A549 (cell line): ENCODE data around the gene TDRD1. TPM values are rescaled to one million over a fixed set of nuclear protein-coding genes. Genes with fewer than 3 reads are reported as not detected.

Experiments used
- ATAC-seq, 2 experiments: fragments of 200-7000 bp in 1 of 2; fragments of >200 bp in 1 of 2; cut with Nextera tagmentation in 1 of 2; cut with Tn5 transposase in 1 of 2; 3 replicates each; pipeline versions ENCODE4 v1.8.0 to v1.9.1; 2018 to 2020; ENCODE audit warnings: mild to moderate bottlenecking in 1 of 2, moderate library complexity in 1 of 2
- CTCF ChIA-PET: fragments of 300-600 bp; sonication (Branson Sonifier 250); formaldehyde crosslinking; extraction: SDS; loops from one replicate; lab custom pipeline; 2021; ENCODE audit warnings: antibody characterized with exemption, inconsistent platforms; lab: Yijun Ruan, JAX
- POLR2A ChIA-PET: fragments of 350-600 bp; formaldehyde crosslinking; extraction: SDS; loops from one replicate; lab custom pipeline; 2021; ENCODE audit warnings: antibody characterized with exemption, inconsistent platforms; lab: Yijun Ruan, JAX
- DNase-seq, 2 experiments: peaks; one replicate each; pipeline versions ENCODE4 v3.0.0 to v3.0.0-alpha.2; 2011 to 2016; ENCODE audit warnings: low read depth in 1 of 2, low spot score in 1 of 2
- FAIRE-seq: peaks from 2 replicates; lab custom pipeline; 2011; peaks lifted over from hg19 to GRCh38; lab: Jason Lieb, UNC
- H3K27ac ChIP-seq, 2 experiments: fragments of >200 bp; sonication (Bioruptor Twin); formaldehyde crosslinking; 3 replicates each; pipeline ENCODE4 v1.5.1; 2016 to 2017
- H3K4me1 ChIP-seq: fragments of >200 bp; sonication (Bioruptor Twin); formaldehyde crosslinking; 3 replicates; pipeline ENCODE4 v1.6.1; 2016
- H3K4me2 ChIP-seq: fragments of >200 bp; sonication (Bioruptor Twin); formaldehyde crosslinking; 3 replicates; pipeline ENCODE4 v1.6.1; 2016
- H3K4me3 ChIP-seq: fragments of >200 bp; sonication (Bioruptor Twin); formaldehyde crosslinking; 3 replicates; pipeline ENCODE4 v1.5.1; 2016
- H3K9me3 ChIP-seq: fragments of >200 bp; sonication (Bioruptor Twin); formaldehyde crosslinking; 3 replicates; pipeline ENCODE4 v1.6.1; 2016
- BHLHE40 ChIP-seq: IDR thresholded peaks from 2 replicates; pipeline ENCODE4 v1.6.1; 2012; ENCODE audit warnings: low read depth, low read length, inconsistent platforms
- CBX2 ChIP-seq: fragments of 200-600 bp; sonication (generic); IDR thresholded peaks from 2 replicates; pipeline ENCODE4 v1.6.1; 2016; ENCODE audit warnings: low read depth, mild to moderate bottlenecking, borderline replicate concordance
- CHD4 ChIP-seq: fragments of 200-600 bp; sonication (generic); IDR thresholded peaks from 2 replicates; pipeline ENCODE4 v1.6.1; 2016; ENCODE audit warnings: antibody characterized with exemption, mild to moderate bottlenecking, borderline replicate concordance
- EHF ChIP-seq: fragments of 250-450 bp; sonication (Bioruptor Pico); IDR thresholded peaks from 2 replicates; pipeline ENCODE4 v1.5.0; 2020; ENCODE audit warnings: mild to moderate bottlenecking
- EP300 ChIP-seq, 2 experiments: fragments of >200 bp; sonication (Bioruptor Twin); formaldehyde crosslinking; IDR thresholded peaks; 2 replicates in 1 of 2; 3 replicates in 1 of 2; pipeline ENCODE4 v1.6.1; 2016 to 2017
- ESRRA ChIP-seq: fragments of 150-350 bp; IDR thresholded peaks from 2 replicates; pipeline ENCODE4 v1.6.1; 2014; ENCODE audit warnings: mild to moderate bottlenecking, low read length, borderline replicate concordance
- GATA3 ChIP-seq: IDR thresholded peaks from 2 replicates; pipeline ENCODE4 v1.6.1; 2012; ENCODE audit warnings: borderline replicate concordance
- HDAC2 ChIP-seq: fragments of 200-600 bp; sonication (generic); IDR thresholded peaks from 2 replicates; pipeline ENCODE4 v1.6.1; 2016
- HOXA7 ChIP-seq: fragments of 250-450 bp; sonication (Bioruptor Pico); IDR thresholded peaks from 2 replicates; pipeline ENCODE4 v1.5.0; 2020; ENCODE audit warnings: mild to moderate bottlenecking, moderate library complexity
- KDM1A ChIP-seq: fragments of 200-600 bp; sonication (generic); IDR thresholded peaks from 2 replicates; pipeline ENCODE4 v1.6.1; 2016; ENCODE audit warnings: low read depth, mild to moderate bottlenecking
- MAFK ChIP-seq: fragments of 450-650 bp; IDR thresholded peaks from 2 replicates; pipeline ENCODE4 v1.6.1; 2014; ENCODE audit not compliant: partially characterized antibody
- NFE2L2 ChIP-seq: fragments of 150-350 bp; conservative IDR thresholded peaks from 2 replicates; pipeline ENCODE4 v1.6.1; 2014; ENCODE audit warnings: low read length
- POLR2AphosphoS2 ChIP-seq: conservative IDR thresholded peaks from 2 replicates; pipeline ENCODE4 v1.6.1; 2012; ENCODE audit warnings: low read length, improper control_type of control experiment, inconsistent platforms
- RARB ChIP-seq: fragments of 250-450 bp; sonication (Bioruptor Pico); IDR thresholded peaks from 2 replicates; pipeline ENCODE4 v1.8.0; 2021; ENCODE audit warnings: mild to moderate bottlenecking, moderate library complexity
- RCOR1 ChIP-seq: fragments of 150-350 bp; IDR thresholded peaks from 2 replicates; pipeline ENCODE4 v1.6.1; 2014; ENCODE audit warnings: antibody characterized with exemption, low read length, low read depth
- RFX5 ChIP-seq: fragments of 450-650 bp; IDR thresholded peaks from 2 replicates; pipeline ENCODE4 v1.7.1; 2014; ENCODE audit warnings: antibody characterized with exemption, mild to moderate bottlenecking, moderate library complexity
- RNF2 ChIP-seq: fragments of 200-600 bp; sonication (generic); IDR thresholded peaks from 2 replicates; pipeline ENCODE4 v1.6.1; 2016; ENCODE audit warnings: low read depth, mild to moderate bottlenecking, antibody characterized with exemption, moderate library complexity, borderline replicate concordance
- SMC3 ChIP-seq: fragments of >200 bp; sonication (Bioruptor Twin); formaldehyde crosslinking; IDR thresholded peaks from 3 replicates; pipeline ENCODE4 v1.6.1; 2018; ENCODE audit warnings: inconsistent platforms
- ZFP36 ChIP-seq: fragments of 450-650 bp; IDR thresholded peaks from 2 replicates; pipeline ENCODE4 v1.6.1; 2014; ENCODE audit warnings: borderline replicate concordance; ENCODE audit not compliant: partially characterized antibody
- ZSCAN20 ChIP-seq: fragments of 250-450 bp; sonication (Bioruptor Pico); IDR thresholded peaks from 2 replicates; pipeline ENCODE4 v1.8.0; 2022; ENCODE audit warnings: mild to moderate bottlenecking, moderate library complexity
- WGBS: methylation state at CpG from one replicate; pipeline ENCODE4 v1.1.6; 2017; ENCODE audit errors: missing lambda C conversion rate; 5-methylcytosine and 5-hydroxymethylcytosine counted together
- polyA plus RNA-seq, 4 experiments: library from polyadenylated mRNA; depleted of rRNA in 3 of 4; stranded (reverse); fragments of >200 nt; fragmentation: RNase III in 1 of 4; extraction: RNeasy Plus Mini Kit Qiagen cat#74134 plus additional on column Dnase treatment in 1 of 4; gene quantifications; 2 replicates in 3 of 4; 3 replicates in 1 of 4; pipeline ENCODE4 v1.2.3, GENCODE V29; 2011 to 2017
- TF ChIP-seq, protein P1 (sequence below): IDR thresholded peaks from 2 replicates; pipeline ENCODE4 v1.6.1; 2012
- TF ChIP-seq, protein P2 (sequence below): IDR thresholded peaks from 2 replicates; pipeline ENCODE4 v1.6.1; 2012
- TF ChIP-seq, protein P3 (sequence below): fragments of 200-600 bp; sonication (generic); IDR thresholded peaks from 2 replicates; pipeline ENCODE4 v1.6.1; 2016; ENCODE audit warnings: antibody characterized with exemption, mild to moderate bottlenecking, moderate library complexity
- TF ChIP-seq, protein P4 (sequence below): fragments of >200 bp; sonication (Bioruptor Twin); formaldehyde crosslinking; IDR thresholded peaks from 3 replicates; pipeline ENCODE4 v1.6.1; 2016

The TDRD1 gene
- polyA plus RNA-seq, 2 of the 4 experiments (the other 2 are of a cell fraction): not detected

DNA sequence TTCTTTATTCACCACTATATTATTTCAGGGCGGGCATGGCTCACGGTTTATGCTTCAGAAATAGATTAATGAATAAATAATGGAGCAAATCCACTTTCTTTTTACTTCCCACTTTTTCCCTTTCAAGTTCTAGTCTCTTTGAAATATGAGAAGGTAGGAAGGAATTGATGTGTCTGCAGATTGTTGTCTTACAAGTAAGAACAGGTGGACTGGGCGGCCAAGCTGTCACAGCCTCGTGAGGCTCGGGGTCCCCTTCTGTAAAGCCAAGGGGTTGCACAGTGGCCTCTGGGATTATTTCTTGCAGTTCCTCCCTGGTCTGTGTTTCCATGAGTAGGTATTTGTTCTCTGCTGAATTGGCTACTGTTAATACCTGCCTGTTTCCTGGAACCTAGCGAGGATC, 71.1 kb downstream of the TDRD1 start:
- H3K9me3 ChIP-seq: no peaks in the 10 kb centered on the region
- no peak overlapping the region for H3K4me2 ChIP-seq
- TF ChIP-seq CBX2 (no peak), KDM1A (no peak), MAFK (peak; percentile 6), NFE2L2 (no peak), HDAC2 (no peak)
- POLR2A ChIA-PET: no interaction called here
- CTCF ChIA-PET: interaction anchor here (1.5 kb wide), 1 partner anchor 54 kb away, joined by 5 read pairs; no protein-coding TSS in a partner anchor
- no peak overlapping the region for H3K4me3 ChIP-seq
- ATAC-seq: no peak
- DNase-seq: no peak
- no peak for FAIRE-seq
- peaks cover 4% of the 10 kb centered on the region; the same call in 1 of the 3 replicates for H3K4me1 ChIP-seq
- WGBS: 59% methylated on average over 6 of the region's 6 CpGs
- no peak overlapping the region for H3K27ac ChIP-seq

DNA sequence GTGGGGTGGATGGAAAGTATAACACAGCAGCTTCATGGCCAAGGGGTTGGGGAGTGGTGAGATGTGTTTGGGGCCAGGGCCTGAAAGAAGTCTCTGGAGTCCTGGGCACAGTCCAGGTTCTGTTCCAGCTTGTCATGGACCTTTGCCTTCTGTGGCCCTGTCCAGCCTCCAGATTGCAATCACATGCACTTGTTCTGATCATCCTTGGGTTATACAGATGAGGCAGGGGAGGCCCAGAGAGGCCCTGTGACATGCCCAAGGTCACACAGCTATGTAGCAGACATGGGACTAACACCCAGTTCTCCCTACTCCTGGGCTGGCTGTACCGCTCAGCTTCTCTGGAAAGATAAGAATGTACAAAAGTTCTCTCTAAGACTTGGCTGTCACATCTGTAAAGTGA, 71.6 kb downstream of the TDRD1 start:
- POLR2A ChIA-PET: no interaction called here
- H3K27ac ChIP-seq: no peak overlapping the region
- no peak for ATAC-seq
- H3K4me2 ChIP-seq: no peak overlapping the region
- no peaks in the 10 kb centered on the region for H3K9me3 ChIP-seq
- TF ChIP-seq RCOR1: no peak
- TF ChIP-seq EP300 (IDR thresholded peaks at IDR 0.05): no peak
- no peak for TF ChIP-seq BHLHE40
- TF ChIP-seq, protein P1, sequence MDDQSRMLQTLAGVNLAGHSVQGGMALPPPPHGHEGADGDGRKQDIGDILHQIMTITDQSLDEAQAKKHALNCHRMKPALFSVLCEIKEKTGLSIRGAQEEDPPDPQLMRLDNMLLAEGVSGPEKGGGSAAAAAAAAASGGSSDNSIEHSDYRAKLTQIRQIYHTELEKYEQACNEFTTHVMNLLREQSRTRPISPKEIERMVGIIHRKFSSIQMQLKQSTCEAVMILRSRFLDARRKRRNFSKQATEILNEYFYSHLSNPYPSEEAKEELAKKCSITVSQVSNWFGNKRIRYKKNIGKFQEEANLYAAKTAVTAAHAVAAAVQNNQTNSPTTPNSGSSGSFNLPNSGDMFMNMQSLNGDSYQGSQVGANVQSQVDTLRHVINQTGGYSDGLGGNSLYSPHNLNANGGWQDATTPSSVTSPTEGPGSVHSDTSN: no peak
- TF ChIP-seq, protein P2, sequence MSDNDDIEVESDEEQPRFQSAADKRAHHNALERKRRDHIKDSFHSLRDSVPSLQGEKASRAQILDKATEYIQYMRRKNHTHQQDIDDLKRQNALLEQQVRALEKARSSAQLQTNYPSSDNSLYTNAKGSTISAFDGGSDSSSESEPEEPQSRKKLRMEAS: no peak
- TF ChIP-seq EHF: no peak
- no peaks in the 10 kb centered on the region; the same call in 2 of the 3 replicates for H3K4me1 ChIP-seq
- WGBS: 92% methylated on average over 1 of the region's 1 CpG
- no peak overlapping the region for H3K4me3 ChIP-seq
- no peak for FAIRE-seq
- no peak for DNase-seq
- CTCF ChIA-PET: interaction anchor here (1.5 kb wide), 1 partner anchor 53 kb away, joined by 5 read pairs; no protein-coding TSS in a partner anchor

DNA sequence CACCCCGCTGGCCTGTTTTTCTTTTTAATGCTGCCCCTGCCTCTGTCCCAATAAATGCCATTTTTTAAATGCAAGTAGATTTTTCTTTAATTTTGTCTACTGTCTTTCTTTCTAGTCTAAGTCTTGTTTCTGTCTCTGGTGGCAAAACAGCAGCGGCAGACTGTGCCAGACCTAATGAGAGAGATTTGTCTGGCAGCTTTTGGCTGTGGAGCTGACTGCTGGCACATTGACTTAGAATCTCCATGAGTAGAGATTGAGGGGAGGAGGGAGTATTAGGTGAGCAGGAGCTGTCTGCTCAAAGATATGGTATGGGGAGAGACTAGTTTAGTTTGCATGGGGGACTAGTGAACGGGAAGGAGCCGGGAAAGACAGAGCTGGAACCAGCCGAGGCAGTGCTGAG, 72.9 kb downstream of the TDRD1 start:
- no peak for TF ChIP-seq RNF2
- no peak for TF ChIP-seq HDAC2
- no peak for TF ChIP-seq NFE2L2
- TF ChIP-seq RFX5: no peak
- no peak for TF ChIP-seq EHF
- no peak for TF ChIP-seq GATA3
- TF ChIP-seq CHD4: no peak
- no peak for TF ChIP-seq HOXA7 (CRISPR knock-in tag)
- TF ChIP-seq ESRRA: no peak
- TF ChIP-seq ZFP36: no peak
- TF ChIP-seq, protein P3, sequence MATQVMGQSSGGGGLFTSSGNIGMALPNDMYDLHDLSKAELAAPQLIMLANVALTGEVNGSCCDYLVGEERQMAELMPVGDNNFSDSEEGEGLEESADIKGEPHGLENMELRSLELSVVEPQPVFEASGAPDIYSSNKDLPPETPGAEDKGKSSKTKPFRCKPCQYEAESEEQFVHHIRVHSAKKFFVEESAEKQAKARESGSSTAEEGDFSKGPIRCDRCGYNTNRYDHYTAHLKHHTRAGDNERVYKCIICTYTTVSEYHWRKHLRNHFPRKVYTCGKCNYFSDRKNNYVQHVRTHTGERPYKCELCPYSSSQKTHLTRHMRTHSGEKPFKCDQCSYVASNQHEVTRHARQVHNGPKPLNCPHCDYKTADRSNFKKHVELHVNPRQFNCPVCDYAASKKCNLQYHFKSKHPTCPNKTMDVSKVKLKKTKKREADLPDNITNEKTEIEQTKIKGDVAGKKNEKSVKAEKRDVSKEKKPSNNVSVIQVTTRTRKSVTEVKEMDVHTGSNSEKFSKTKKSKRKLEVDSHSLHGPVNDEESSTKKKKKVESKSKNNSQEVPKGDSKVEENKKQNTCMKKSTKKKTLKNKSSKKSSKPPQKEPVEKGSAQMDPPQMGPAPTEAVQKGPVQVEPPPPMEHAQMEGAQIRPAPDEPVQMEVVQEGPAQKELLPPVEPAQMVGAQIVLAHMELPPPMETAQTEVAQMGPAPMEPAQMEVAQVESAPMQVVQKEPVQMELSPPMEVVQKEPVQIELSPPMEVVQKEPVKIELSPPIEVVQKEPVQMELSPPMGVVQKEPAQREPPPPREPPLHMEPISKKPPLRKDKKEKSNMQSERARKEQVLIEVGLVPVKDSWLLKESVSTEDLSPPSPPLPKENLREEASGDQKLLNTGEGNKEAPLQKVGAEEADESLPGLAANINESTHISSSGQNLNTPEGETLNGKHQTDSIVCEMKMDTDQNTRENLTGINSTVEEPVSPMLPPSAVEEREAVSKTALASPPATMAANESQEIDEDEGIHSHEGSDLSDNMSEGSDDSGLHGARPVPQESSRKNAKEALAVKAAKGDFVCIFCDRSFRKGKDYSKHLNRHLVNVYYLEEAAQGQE: no peak
- TF ChIP-seq, protein P4, sequence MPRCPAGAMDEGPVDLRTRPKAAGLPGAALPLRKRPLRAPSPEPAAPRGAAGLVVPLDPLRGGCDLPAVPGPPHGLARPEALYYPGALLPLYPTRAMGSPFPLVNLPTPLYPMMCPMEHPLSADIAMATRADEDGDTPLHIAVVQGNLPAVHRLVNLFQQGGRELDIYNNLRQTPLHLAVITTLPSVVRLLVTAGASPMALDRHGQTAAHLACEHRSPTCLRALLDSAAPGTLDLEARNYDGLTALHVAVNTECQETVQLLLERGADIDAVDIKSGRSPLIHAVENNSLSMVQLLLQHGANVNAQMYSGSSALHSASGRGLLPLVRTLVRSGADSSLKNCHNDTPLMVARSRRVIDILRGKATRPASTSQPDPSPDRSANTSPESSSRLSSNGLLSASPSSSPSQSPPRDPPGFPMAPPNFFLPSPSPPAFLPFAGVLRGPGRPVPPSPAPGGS: no peak
- TF ChIP-seq ZSCAN20 (CRISPR knock-in tag): no peak
- TF ChIP-seq SMC3: no peak
- no peak for TF ChIP-seq POLR2AphosphoS2
- TF ChIP-seq RARB (CRISPR knock-in tag): no peak
- ChIA-PET CTCF (interaction anchor here (1.1 to 1.6 kb wide), 4 partner anchors 11 to 39 kb away, joined by 3 to 5 read pairs (median 4); no protein-coding TSS in a partner anchor), POLR2A (no interaction called here)
- no peak overlapping the region for H3K4me2 ChIP-seq
- no peaks in the 10 kb centered on the region for H3K4me1 ChIP-seq
- no peaks in the 10 kb centered on the region for H3K9me3 ChIP-seq
- no peak overlapping the region for H3K4me3 ChIP-seq
- ATAC-seq (peak in 1 of 2 experiments; percentile 23; a peak in 4 of 6 replicates), FAIRE-seq (no peak), DNase-seq (no peak)
- no peak overlapping the region for H3K27ac ChIP-seq
- 79% methylated on average over 5 of the region's 5 CpGs for WGBS
